Suprapubic skin (tissue), 3 donors: ENCODE results near the gene SHC1.

Experiments used
- POLR2A ChIP-seq, 2 donors: fragments of 450-650 bp; IDR thresholded peaks; one replicate each; pipeline ENCODE4 v1.6.1; 2017; ENCODE audit warnings: antibody characterized with exemption in 2 of 2, mild to moderate bottlenecking in 2 of 2, moderate library complexity in 2 of 2
- TF ChIP-seq, protein P1 (sequence below), 2 donors: fragments of 200-600 bp in 1 of 2; fragments of 450-650 bp in 1 of 2; sonication (generic) in 1 of 2; IDR thresholded peaks; one replicate each; pipeline ENCODE4 v1.5.1; 2016 to 2019; ENCODE audit warnings: antibody characterized with exemption in 2 of 2, mild to moderate bottlenecking in 1 of 2, moderate library complexity in 1 of 2

DNA sequence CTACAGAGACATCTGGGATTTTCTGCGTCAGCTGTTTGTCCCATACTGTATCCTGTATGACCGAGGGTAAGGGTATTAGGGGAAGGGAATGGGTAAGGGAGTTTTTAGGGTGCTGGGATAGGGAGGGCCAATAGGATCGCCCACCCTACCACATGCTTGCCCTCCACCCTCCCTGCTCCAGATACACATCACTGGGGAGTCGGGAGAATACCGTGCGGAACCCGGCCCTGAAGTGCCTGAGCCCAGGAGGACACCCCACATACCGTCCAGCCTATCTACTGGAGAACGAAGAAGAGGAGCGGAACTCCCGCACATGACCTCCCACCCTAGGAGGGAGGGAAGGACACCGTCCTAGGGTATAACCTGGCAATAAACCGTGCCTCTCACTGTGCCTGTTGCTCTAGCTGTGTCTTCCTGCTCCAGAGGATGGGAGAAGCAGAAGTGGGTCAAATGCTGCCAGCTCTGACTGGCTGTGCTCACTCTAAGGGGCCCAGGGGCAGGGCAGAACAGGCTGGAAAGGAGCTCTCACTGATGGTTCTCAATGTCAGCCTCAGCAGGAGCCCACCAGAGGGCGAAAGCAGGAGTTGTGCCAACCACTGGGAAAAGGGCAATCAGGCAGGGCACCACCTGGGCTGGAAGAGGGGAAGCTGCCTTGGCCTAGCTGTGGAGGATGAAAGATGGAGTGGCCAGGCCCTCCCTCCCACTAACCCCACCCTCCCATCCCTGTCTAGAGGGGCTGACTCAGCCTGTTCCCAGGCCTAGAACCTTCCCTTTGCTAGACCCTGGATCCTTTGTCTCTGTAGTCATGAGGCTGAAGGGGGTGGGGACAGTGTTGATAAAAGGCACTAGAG is 22.4 kb upstream of the SHC1 start:
- no peak for TF ChIP-seq POLR2A (IDR thresholded peaks at IDR 0.05)
- TF ChIP-seq, protein P1, sequence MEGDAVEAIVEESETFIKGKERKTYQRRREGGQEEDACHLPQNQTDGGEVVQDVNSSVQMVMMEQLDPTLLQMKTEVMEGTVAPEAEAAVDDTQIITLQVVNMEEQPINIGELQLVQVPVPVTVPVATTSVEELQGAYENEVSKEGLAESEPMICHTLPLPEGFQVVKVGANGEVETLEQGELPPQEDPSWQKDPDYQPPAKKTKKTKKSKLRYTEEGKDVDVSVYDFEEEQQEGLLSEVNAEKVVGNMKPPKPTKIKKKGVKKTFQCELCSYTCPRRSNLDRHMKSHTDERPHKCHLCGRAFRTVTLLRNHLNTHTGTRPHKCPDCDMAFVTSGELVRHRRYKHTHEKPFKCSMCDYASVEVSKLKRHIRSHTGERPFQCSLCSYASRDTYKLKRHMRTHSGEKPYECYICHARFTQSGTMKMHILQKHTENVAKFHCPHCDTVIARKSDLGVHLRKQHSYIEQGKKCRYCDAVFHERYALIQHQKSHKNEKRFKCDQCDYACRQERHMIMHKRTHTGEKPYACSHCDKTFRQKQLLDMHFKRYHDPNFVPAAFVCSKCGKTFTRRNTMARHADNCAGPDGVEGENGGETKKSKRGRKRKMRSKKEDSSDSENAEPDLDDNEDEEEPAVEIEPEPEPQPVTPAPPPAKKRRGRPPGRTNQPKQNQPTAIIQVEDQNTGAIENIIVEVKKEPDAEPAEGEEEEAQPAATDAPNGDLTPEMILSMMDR (IDR thresholded peaks at IDR 0.05): no peak
